GM13977 (cell line): ENCODE data around the gene RSAD1.

ENCODE experiments used
- DNase-seq: peaks from one replicate; pipeline ENCODE4 v3.0.0; 2012; ENCODE audit warnings: low spot score
- in situ Hi-C: fragments of 300-500 bp; cut with MboI; formaldehyde crosslinking; loops from one replicate; pipeline ENCODE4 v1.12.0; 2022; ENCODE audit warnings: low sequenced_read_pairs, low pct_unique_long_range_greater_than_20kb, mixed read lengths, inconsistent platforms; ENCODE audit not compliant: unreplicated experiment
- TF ChIP-seq, protein P1 (sequence below): IDR thresholded peaks from 2 replicates; pipeline ENCODE4 v1.5.1; 2012; ENCODE audit warnings: mild to moderate bottlenecking, control low read depth; ENCODE audit not compliant: insufficient read depth; ENCODE audit errors: extremely low read depth, missing control alignments

RSAD1 gene

DNA sequence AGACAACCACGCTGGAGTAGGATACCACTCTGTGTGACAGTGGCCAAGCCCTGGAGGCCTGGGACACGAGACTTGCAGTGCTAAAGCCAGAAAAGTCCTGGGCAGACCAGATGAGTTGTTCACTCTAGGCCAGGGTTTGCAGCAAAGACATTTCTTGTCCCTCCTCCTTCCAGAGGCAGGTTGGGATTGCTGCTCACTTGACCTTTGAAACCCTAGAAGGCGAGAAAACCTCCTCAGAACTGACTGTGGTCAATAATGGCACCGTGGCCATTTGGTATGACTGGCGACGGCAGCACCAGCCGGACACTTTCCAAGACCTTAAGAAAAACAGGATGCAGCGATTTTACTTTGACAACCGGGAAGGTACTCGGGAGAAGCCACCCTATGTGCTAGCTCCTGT lies 44.1 kb downstream of the RSAD1 start:
- in situ Hi-C loops: no loop called here
- DNase-seq: no peak
- TF ChIP-seq, protein P1, sequence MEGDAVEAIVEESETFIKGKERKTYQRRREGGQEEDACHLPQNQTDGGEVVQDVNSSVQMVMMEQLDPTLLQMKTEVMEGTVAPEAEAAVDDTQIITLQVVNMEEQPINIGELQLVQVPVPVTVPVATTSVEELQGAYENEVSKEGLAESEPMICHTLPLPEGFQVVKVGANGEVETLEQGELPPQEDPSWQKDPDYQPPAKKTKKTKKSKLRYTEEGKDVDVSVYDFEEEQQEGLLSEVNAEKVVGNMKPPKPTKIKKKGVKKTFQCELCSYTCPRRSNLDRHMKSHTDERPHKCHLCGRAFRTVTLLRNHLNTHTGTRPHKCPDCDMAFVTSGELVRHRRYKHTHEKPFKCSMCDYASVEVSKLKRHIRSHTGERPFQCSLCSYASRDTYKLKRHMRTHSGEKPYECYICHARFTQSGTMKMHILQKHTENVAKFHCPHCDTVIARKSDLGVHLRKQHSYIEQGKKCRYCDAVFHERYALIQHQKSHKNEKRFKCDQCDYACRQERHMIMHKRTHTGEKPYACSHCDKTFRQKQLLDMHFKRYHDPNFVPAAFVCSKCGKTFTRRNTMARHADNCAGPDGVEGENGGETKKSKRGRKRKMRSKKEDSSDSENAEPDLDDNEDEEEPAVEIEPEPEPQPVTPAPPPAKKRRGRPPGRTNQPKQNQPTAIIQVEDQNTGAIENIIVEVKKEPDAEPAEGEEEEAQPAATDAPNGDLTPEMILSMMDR: no peak

DNA sequence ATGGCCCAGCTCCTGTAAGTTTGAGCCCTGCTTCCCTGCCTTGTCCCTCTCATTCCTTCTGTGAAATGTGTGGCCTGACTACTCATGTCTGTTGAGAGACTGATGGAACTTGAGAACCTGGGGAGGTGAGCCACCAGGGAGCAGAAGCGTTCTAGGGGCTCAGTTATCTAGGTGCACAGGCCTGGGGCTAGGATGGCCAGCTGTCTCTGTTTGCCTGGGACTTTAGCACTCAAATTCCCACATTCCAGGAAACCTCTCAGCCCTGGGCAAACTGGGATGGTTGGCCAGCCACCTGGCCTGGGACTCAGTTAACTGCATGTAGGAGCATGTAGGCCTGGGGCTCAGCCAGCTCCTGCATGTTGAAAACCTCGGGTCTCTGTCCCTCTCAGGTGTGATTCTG lies 44.5 kb downstream of the RSAD1 start:
- DNase-seq: no peak
- in situ Hi-C loops: no loop called here
- TF ChIP-seq, protein P1: no peak

DNA sequence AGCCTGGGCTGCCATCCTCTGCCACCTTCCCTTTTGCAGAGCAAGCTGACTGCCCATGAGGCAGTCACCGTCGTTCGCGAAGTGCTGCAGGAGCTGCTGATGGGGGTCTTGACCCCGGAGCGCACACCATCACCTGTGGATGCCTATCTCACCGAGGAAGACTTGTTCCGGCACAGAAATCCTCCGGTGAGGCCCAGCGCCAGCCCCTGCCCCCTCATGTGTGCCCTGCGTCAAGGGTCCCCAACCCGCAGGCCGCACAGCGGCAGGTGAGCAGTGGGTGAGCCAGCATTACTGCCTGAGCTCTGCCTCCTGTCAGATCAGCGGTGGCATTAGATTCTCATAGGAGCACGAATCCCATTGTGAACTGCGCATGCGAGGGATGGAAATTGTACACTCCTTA lies 46.2 kb downstream of the RSAD1 start:
- TF ChIP-seq, protein P1: no peak
- in situ Hi-C loops: no loop called here

DNA sequence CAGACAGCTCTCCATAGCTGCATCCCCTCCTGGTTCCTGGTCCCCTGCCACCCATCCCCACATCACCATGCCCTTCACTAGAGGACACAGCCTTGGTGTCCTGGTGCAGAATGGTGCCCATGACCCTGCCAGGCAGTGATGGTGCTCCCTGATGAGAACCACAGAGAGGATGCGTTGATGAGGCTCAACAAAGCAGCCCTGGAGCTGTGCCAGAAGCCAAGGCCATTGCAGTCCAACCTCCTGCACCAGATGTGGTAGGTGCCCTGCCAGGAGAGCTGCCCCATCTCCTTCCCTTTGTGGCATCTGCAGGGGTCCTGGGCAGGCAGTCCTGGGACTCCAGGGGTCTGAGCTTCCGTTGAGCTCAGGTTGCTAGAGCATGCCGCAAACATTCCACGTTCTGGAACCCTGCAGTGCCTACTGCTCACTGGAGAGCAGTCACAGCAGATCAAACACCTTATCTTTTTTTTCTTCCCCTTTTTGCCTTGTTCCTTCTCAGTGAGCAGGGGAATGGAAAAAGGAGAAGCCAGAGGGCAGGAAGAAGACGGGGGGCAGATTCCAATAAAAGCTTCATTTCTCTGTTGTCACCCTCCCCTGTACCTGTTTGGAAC lies 48.6 kb downstream of the RSAD1 start:
- TF ChIP-seq, protein P1: no peak
- in situ Hi-C loops: no loop called here
- DNase-seq: no peak

More for the DNA sequence above, 46.2 kb downstream of the RSAD1 start:
- no peak for DNase-seq

DNA sequence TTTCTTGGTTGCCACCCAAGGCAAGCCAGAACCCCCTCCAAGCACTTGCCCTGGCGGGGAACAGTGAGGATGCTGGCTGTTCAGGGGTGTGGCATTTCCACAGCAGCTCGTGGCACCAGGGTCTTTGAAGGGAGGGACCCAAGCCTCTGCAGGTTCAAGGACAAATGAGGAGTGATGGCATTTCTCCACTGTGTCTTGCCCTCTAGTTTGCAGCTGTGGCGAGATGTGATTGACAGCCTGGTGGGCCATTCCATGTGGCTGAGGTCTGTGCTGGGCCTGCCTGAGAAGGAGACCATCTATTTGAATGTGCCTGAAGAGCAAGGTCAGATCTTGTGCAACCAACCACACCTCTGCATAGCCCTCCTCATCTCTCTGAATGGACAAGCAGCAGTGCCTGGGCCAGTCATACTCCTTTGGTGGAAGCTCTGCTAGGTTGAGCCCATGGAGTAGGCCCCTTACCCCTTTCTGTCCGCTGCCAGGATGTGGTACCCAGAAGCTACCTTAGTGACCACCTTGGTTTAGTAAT lies 49.4 kb downstream of the RSAD1 start:
- TF ChIP-seq, protein P1: no peak
- in situ Hi-C loops: no loop called here
- DNase-seq: no peak

DNA sequence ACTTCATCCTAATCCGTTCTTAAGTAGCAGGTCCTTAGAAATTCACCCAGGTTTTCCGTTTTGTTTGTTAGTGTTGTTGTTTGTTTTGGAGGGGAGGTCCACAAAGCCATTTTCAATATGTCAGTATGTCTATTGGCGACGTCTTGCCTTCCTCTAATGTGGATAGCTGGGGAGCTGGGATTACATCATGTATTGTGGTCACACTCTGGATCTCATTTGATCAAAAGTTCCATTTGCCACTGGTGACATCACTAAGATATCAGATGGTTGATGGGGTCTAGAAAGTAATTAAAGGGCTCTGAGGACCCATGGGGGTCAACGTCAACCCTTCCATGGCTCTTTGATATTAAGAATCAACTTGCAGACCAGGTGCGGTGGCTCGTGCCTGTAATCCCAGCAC lies 51.2 kb downstream of the RSAD1 start:
- in situ Hi-C loops: no loop called here
- DNase-seq: no peak
- TF ChIP-seq, protein P1: no peak

DNA sequence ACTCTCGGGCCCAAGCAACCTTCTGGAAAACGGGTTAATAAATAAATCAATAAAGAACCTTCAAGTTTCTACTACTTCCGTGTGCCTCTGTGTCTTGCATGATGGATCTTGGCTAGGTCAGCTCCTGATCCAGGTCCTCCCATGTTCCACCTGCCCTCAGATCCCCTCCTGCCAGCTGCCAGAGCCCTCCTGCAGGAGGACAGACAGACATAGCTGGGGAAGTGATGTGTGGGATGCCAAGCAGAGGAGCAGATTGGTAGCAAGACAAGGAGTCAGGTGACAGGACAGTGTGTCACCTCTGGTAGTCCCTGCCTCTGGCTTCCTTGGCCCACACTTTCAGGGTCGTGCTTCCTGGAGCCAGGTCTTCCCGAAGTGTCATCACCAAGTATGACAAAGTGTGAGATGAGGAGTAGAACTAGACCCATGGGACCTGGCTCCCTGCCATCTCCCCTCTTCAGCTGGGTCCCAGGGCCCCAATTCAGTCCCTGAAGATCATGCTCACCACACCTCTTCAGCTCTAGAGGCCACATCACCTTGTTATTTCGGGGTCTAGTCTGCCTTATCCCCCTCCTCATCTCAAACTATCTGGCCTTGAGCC lies 52.9 kb downstream of the RSAD1 start:
- no peak for DNase-seq
- TF ChIP-seq, protein P1: no peak
- in situ Hi-C loops: no loop called here
